Fibroblast of lung (primary cell): ENCODE measurements around the gene EVX1. TPM values are rescaled to one million over a fixed set of nuclear protein-coding genes. Genes with fewer than 3 reads are reported as not detected.

Experiments used
- DNase-seq, 2 donors: peaks; one replicate each; pipeline versions ENCODE4 v3.0.0 to v3.0.0-alpha.2; 2010; ENCODE audit warnings: low read depth in 2 of 2
- H2AFZ ChIP-seq: 2 replicates; pipeline ENCODE4 v1.5.1; 2012; ENCODE audit warnings: low read length, control low read depth, inconsistent platforms
- H3K27ac ChIP-seq: 2 replicates; pipeline ENCODE4 v1.5.1; 2011; ENCODE audit warnings: low read length, control low read depth; ENCODE audit not compliant: insufficient read depth
- H3K27me3 ChIP-seq: 2 replicates; pipeline ENCODE4 v1.5.1; 2011; ENCODE audit warnings: mild to moderate bottlenecking, low read length; ENCODE audit not compliant: control insufficient read depth, insufficient read depth
- H3K36me3 ChIP-seq: 2 replicates; pipeline ENCODE4 v1.5.1; 2011; ENCODE audit warnings: low read length; ENCODE audit not compliant: control insufficient read depth, insufficient read depth
- H3K4me1 ChIP-seq: 2 replicates; pipeline ENCODE4 v1.5.1; 2011; ENCODE audit warnings: low read length; ENCODE audit not compliant: control insufficient read depth, insufficient read depth; ENCODE audit errors: extremely low read depth
- H3K4me2 ChIP-seq: 2 replicates; pipeline ENCODE4 v1.5.1; 2011; ENCODE audit warnings: low read length, control low read depth; ENCODE audit not compliant: insufficient read depth; ENCODE audit errors: extremely low read depth
- H3K4me3 ChIP-seq, 4 experiments: fragments of 200-600 bp in 1 of 4; sonication (generic) in 1 of 4; replicated peaks in 1 of 4; 2 replicates each; pipeline ENCODE4 v1.5.1; 2011 to 2016; ENCODE audit warnings: low read length in 4 of 4, low read depth in 3 of 4, mild to moderate bottlenecking in 3 of 4, control low read depth in 2 of 4, inconsistent platforms in 1 of 4, mixed read lengths in 1 of 4; ENCODE audit not compliant: insufficient read depth in 1 of 4; ENCODE audit errors: control extremely low read depth in 1 of 4
- H3K79me2 ChIP-seq: 2 replicates; pipeline ENCODE4 v1.5.1; 2012; ENCODE audit warnings: mild to moderate bottlenecking, low read length, inconsistent platforms; ENCODE audit not compliant: control insufficient read depth, insufficient read depth
- H3K9ac ChIP-seq: 2 replicates; pipeline ENCODE4 v1.5.1; 2011; ENCODE audit warnings: mild to moderate bottlenecking, low read length, control low read depth; ENCODE audit not compliant: insufficient read depth
- H3K9me3 ChIP-seq: 2 replicates; pipeline ENCODE4 v1.5.1; 2012; ENCODE audit warnings: low read depth, low read length; ENCODE audit not compliant: control insufficient read depth, insufficient read depth
- H4K20me1 ChIP-seq: 2 replicates; pipeline ENCODE4 v1.5.1; 2011; ENCODE audit warnings: low read length; ENCODE audit not compliant: control insufficient read depth, insufficient read depth; ENCODE audit errors: extremely low read depth
- CTCF ChIP-seq, 2 donors: IDR thresholded peaks in 1 of 2; conservative IDR thresholded peaks in 1 of 2; 1 replicate in 1 of 2; 2 replicates in 1 of 2; pipeline ENCODE4 v1.5.1; 2011 to 2012; ENCODE audit warnings: low read length in 2 of 2, control low read depth in 1 of 2, inconsistent platforms in 1 of 2, low read depth in 1 of 2, mild to moderate bottlenecking in 1 of 2
- EZH2 ChIP-seq: IDR thresholded peaks from 2 replicates; pipeline ENCODE4 v1.5.1; 2012; ENCODE audit warnings: low read length, control low read depth, mild to moderate bottlenecking; ENCODE audit errors: missing control alignments
- polyA plus RNA-seq, 2 donors: library from polyadenylated mRNA; depleted of rRNA in 1 of 2; stranded (reverse) in 1 of 2; unstranded in 1 of 2; fragments of >200 nt; gene quantifications; 2 replicates each; pipeline ENCODE4 v1.2.1, GENCODE V29; 2011 to 2012; ENCODE audit warnings: missing spikeins in 1 of 2
- total RNA-seq: library from RNA; depleted of rRNA; stranded (reverse); fragments of >200 nt; gene quantifications from 2 replicates; pipeline ENCODE4 v1.2.1, GENCODE V29; 2014

The EVX1 gene
- total and polyA plus RNA-seq, 2 donors (not counting 1 experiment from before 2014, with no cell fraction given), result not detected

- H3K79me2 ChIP-seq, result no peaks in the 10 kb centered on the region
- TF ChIP-seq CTCF (conservative IDR thresholded peaks at IDR 0.05 in 1 of 2, IDR thresholded peaks at IDR 0.05 in 1 of 2; ENCODE audit: low read depth in 1 of 2, low read length in 2 of 2) (no peak), EZH2 (no peak)
- no peak for DNase-seq
- H2AFZ ChIP-seq, result no peak overlapping the region
- no peaks in the 10 kb centered on the region for H3K36me3 ChIP-seq
- H3K4me1 ChIP-seq, result no peaks in the 10 kb centered on the region
- no peaks in the 10 kb centered on the region for H3K9me3 ChIP-seq
- no peak overlapping the region for H3K4me3 ChIP-seq
- no peak overlapping the region for H3K9ac ChIP-seq
- H4K20me1 ChIP-seq, result no peaks in the 10 kb centered on the region
- no peak overlapping the region for H3K4me2 ChIP-seq
- no peak overlapping the region for H3K27ac ChIP-seq
- peaks cover 71% of the 10 kb centered on the region for H3K27me3 ChIP-seq
Measured at GRCh38 chr7:27214239-27214950, 28.2 kb upstream of the EVX1 start.

- no peak overlapping the region for H3K4me3 ChIP-seq
- H3K9me3 ChIP-seq, result no peaks in the 10 kb centered on the region
- H3K4me1 ChIP-seq, result no peaks in the 10 kb centered on the region
- no peak for DNase-seq
- H3K27me3 ChIP-seq, result peaks cover 72% of the 10 kb centered on the region
- H2AFZ ChIP-seq, result no peak overlapping the region
- H3K79me2 ChIP-seq, result no peaks in the 10 kb centered on the region
- H3K27ac ChIP-seq, result no peak overlapping the region
- no peak overlapping the region for H3K4me2 ChIP-seq
- no peak overlapping the region for H3K9ac ChIP-seq
- no peaks in the 10 kb centered on the region for H4K20me1 ChIP-seq
- TF ChIP-seq EZH2, result no peak
- no peak for TF ChIP-seq CTCF (conservative IDR thresholded peaks at IDR 0.05 in 1 of 2, IDR thresholded peaks at IDR 0.05 in 1 of 2; ENCODE audit: low read depth in 1 of 2, low read length in 2 of 2)
- no peaks in the 10 kb centered on the region for H3K36me3 ChIP-seq
Measured at GRCh38 chr7:27215356-27215755, 27.2 kb upstream of the EVX1 start.

GRCh38 chr7:27217951-27218350 is 24.7 kb upstream of the EVX1 start:
- H3K4me1 ChIP-seq, result no peaks in the 10 kb centered on the region
- no peak for TF ChIP-seq CTCF (conservative IDR thresholded peaks at IDR 0.05 in 1 of 2, IDR thresholded peaks at IDR 0.05 in 1 of 2; ENCODE audit: low read depth in 1 of 2, low read length in 2 of 2)
- TF ChIP-seq EZH2, result no peak
- no peak overlapping the region for H3K27ac ChIP-seq
- H3K36me3 ChIP-seq, result no peaks in the 10 kb centered on the region
- no peaks in the 10 kb centered on the region for H3K79me2 ChIP-seq
- no peak overlapping the region for H3K9ac ChIP-seq
- no peak overlapping the region for H2AFZ ChIP-seq
- no peak overlapping the region for H3K4me2 ChIP-seq
- H4K20me1 ChIP-seq, result no peaks in the 10 kb centered on the region
- no peak for DNase-seq
- H3K4me3 ChIP-seq, result no peak overlapping the region
- no peaks in the 10 kb centered on the region for H3K9me3 ChIP-seq
- H3K27me3 ChIP-seq, result peaks cover 70% of the 10 kb centered on the region
